IPS-NIHi7 (cell line): Measurements from ENCODE around the gene ST8SIA6.
"Not testable (repeated sequence)": the region's sequence is repeated elsewhere in the genome, so short reads cannot be mapped to it uniquely, and the experiment has no call there.

Experiments used
- DNase-seq: peaks from one replicate; pipeline ENCODE4 v3.0.0; 2012; ENCODE audit warnings: mixed read lengths; ENCODE audit errors: extremely low spot score

The ST8SIA6 gene

GRCh38 chr10:17457083-17457482 lies 2.7 kb upstream of the ST8SIA6 start:
- no peak for DNase-seq

GRCh38 chr10:17456032-17456548 lies 1.7 kb upstream of the ST8SIA6 start:
- DNase-seq, result no peak

DNA sequence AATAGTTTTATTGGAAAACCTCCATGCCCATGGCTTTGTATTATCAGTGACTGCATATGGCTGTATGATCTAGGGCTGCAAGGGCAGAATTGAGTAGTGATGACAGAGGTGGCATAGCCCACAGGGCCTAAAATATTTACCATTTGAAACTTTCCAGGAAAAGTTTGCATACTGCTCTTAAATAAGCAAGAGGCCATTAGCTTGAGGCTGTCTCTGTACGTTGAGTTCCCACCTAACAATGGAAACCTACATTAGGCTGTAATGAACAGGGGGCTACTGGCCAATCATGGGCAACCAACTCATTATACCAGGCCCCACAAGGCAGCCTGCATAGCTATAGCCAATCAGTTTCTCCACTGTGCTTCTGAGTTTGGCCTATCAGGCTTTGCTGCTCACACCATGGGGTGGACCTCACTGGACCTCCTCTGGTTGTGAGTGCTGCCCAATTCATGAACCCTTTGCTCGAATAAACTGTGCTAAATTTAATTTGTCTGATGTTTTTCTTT lies 673 bp upstream of the ST8SIA6 start:
- DNase-seq, result no peak

GRCh38 chr10:17453373-17454091 lies 863 bp downstream of the ST8SIA6 start:
- peak; percentile 63 for DNase-seq

GRCh38 chr10:17453035-17453372 lies 1.4 kb downstream of the ST8SIA6 start:
- no peak for DNase-seq

DNA sequence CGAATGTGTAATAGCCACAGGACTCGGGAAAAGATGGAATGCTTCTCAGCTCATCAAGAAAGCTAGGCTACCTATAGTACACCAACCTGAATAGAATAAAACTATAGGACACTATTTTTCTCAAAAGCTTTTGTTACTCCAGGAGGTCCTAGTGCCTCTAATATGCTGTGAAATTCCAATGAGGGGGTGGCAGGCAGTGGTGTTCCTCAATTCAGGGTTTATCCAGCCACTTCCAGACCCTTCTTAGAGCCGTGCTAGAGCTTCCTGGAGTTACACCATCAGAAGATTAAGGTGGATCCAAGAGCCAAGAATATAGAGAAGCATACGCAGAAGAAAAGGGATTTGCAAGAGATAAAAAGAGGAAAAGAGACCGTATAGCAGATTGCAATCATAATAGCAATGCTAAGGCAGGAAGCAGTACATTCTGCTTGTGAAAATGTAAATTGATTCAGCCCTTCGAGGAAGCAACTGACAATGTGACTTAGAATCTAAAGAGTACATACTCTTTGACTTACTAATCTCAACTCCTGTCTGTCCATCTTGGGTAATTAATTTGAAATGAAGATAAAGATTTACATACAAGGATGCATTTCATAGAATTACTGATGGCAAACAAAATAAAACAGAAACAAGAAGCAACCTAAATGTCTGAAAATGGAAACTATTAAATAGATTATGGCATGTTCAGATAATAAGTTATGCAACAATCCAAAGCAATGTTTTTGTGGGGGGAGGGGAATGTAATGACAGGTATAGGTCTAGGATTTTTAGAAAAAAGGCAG lies 2.1 kb downstream of the ST8SIA6 start:
- no peak for DNase-seq

DNA sequence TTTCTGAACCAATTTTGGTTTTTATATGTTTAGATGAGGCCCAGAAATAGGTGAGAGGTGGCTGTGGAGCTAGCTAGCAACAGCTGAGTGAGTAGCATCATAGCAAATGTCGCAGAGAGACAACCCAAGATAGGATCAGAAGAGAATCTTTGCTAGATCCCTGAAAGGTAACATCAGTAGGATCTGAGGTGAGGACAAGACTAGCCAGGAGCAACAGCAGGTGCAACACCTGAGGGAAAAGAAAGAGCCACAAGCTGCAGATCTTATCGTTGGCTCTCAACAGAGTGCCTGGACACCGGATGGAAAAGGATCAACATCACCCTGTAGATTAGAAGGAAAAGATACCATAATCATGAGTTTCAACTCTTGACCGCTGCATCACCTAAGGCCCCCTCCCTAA lies 4.4 kb downstream of the ST8SIA6 start:
- no peak for DNase-seq

DNA sequence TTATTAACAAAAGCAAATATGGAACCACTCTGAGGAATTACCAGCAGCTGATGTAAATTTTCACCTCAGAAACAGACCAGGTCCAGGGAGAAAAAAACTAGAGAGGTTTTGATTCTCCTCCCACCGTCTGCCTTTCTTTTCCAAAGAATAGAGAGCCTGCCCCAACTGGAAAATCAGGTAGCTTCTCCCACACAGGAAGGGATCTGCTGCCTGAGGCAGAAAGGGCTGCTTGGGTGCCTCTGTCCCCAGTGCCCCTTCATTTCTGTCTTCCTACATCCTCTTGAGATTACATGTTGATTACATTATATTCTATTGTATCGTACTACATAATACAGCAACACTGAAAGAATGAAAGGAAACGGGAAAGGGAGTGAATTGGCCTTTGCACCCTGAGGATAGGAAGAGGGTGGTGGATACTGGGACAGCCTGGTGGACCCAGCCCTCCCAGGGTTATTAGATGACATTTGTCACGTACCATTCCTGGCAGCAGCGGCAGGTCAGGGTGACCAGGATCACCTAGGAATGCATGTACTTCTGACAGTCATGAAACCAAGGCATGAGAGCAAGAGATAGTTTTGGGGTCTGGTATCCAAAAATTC lies 8.9 kb downstream of the ST8SIA6 start:
- no peak for DNase-seq

DNA sequence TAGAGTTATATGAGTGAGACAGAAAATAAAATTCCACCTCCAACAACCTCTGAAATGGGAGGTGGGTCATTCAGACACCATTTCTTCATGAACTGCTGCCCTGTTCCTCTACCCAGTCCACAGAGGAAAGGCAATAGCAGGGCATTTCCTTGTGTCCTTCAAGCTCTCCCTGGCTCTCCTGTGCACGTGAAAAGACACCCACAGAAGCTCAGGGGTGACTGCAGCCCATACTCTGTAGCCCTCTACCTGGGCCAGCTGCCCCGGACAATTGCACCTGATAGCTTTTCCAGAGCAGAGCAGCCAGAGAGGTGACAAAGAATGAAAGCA lies 10.0 kb downstream of the ST8SIA6 start:
- DNase-seq, result no peak

DNA sequence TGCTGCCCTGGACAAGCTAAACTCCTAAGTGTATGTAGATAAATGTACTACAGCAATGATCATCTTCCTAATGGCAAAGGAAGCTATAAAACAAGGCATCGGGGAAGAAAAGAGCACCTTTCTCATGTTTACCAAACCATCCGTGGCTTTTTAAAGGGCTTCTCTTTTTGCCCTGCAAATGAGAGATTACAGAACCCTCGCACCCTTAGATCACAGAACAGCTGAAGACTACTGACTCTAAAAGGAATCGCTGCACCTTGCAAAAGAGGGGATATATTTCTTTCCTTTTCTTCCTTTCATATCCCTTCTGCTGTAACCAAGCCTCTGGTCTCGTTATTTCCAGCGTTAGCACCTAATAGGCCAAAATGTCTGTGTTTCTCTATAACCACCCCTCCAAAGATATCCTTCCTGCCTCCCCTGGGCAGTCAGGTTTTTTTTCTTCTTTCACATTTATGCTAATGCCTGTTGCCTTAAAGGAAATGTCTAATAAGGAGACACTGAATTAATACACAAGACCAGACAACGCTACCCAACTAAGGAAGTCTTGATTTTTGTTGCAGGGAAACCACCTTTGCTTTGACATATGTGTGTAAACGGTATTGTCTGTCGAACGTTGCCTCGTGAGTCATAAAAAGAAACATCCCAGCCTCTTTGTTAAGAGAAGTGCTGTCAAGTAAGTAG lies 10.5 kb downstream of the ST8SIA6 start:
- DNase-seq, result no peak

GRCh38 chr10:17438583-17438982 lies 15.8 kb downstream of the ST8SIA6 start:
- DNase-seq, result no peak

DNA sequence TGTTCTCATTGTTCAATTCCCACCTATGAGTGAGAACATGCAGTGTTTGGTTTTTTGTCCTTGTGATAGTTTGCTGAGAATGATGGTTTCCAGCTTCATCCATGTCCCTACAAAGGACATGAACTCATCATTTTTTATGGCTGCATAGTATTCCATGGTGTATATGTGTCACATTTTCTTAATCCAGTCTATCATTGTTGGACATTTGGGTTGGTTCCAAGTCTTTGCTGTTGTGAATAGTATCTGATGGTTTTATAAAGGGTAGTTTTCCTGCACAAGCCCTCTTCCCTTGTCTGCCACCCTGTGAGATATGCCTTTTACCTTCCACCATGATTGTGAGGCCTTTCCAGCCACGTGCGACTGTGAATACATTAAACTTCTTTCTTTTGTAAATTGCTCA lies 17.8 kb downstream of the ST8SIA6 start:
- DNase-seq, result not testable (repeated sequence)

DNA sequence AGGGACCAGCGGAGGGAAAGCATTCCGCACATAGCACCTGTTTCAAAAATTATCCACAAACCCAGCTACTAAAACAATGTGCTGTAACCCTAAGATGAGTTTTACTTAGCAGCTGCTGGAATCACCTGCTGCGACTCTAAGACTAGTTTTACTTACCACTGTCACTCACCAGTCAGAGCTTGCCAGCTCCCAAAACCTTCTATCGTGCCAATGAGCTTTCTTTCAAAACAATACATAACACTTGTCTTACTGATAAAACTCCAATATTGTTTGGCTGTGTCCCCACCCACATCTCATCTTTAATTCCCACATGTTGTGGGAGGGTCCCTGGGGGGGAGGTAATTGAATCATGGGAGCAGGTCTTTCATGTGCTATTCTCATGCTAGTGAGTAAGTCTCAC lies 18.4 kb downstream of the ST8SIA6 start:
- DNase-seq, result no peak

DNA sequence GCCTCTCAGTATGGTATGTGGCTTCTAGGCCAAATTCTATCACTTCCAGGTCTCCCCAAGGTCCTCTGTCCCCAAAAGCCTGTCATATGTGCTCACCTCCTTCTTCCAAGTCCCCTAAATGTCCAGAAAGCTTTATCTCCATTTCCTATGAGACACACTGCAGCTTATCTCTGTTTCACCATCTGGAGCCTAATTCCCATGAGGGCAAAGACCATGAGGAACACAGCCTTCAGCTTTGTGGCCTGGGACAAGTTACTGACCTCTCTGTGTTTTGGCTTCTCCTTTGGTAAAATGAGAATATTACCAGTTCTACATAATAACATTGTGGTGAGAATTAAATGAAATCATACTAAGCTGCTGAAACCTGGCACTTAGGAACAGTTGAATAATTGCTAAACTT lies 19.2 kb downstream of the ST8SIA6 start:
- no peak for DNase-seq

GRCh38 chr10:17432723-17433122 lies 21.7 kb downstream of the ST8SIA6 start:
- no peak for DNase-seq

GRCh38 chr10:17431871-17432311 lies 22.5 kb downstream of the ST8SIA6 start:
- DNase-seq, result no peak

DNA sequence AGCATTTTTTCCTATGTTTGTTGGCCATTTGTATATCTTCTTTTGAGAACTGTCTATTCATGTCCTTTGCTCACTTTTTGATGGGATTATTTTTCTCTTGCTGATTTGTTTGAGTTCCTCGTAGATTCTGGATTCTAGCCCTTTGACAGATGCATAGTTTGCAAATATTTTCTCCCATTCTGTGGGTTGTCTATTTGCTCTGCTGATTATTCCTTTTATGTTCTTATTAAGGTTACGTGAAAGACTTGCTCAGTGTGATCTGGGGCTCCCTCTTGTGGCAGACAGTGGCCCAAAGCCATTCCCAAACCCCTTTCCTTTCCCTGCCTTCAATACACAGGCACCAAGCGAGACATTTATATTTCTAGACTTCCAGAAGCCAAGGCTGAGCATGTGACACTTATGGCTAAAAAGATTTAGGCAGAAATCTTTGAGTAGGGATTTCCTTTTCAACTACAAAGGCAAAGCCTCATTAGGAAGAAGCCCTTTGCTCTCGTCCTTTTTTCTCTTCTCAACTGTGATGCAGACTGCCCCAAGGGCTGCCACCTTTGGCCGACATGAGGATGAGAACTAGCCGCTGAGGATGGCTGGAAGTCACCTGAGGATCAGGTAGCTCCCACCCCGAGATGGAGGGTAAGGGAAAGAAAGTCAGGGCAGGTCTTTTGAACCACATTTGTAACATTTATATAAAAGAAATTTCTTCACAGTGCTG lies 23.6 kb downstream of the ST8SIA6 start:
- peak; percentile 69 for DNase-seq

- no peak for DNase-seq
Observed at GRCh38 chr10:17429490-17429889, 24.9 kb downstream of the ST8SIA6 start.

DNA sequence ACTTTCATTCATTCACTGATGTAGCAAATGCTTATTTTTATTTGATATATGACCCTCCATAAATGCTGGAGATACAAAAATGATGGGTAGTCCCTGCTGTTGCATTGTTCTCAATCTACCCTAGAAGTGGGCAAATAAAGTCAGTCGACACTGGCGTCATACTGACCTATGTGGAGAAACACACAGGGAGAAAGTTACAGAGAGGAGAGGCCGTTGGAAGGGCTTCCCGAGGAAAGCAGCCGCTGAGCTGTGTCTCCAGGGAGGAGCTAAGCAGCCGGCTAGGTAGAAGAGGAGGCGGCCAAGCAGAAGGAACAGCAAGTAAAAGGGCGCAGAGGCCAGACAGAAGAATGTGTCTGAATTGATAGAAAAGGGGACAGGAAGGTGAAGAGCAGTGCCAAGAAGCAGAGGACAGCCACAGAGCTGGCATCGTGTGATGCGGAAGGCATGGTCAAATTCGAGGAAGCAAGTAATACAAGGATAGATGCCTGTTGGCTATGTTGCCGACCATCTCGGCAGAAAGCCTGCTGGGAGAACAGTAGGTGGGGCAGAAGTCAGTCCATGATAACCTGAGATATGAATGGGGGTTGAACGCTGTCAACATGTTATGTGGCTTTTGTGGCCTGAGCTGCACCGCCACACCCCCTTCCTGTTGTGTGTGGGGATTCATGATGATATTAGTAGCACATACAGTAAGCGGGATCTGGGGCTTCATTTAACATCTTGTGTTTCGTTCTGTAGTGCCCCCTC lies 25.9 kb downstream of the ST8SIA6 start:
- no peak for DNase-seq

- no peak for DNase-seq
Observed at GRCh38 chr10:17427666-17428350, 26.6 kb downstream of the ST8SIA6 start.
